CD4-positive, alpha-beta T cell (primary cell): ENCODE data around the gene SPESP1. TPM values are rescaled to one million over a fixed set of nuclear protein-coding genes. Genes with fewer than 3 reads are reported as not detected.
"Not testable (repeated sequence)": the region's sequence is repeated elsewhere in the genome, so short reads cannot be mapped to it uniquely, and the experiment has no call there.

Source experiments
- ATAC-seq: fragments of 200-7000 bp; cut with Tn5 transposase; one replicate; pipeline ENCODE4 v1.10.0; 2022; ENCODE audit warnings: mild to moderate bottlenecking; ENCODE audit not compliant: poor library complexity
- CTCF ChIA-PET: fragments of 350-600 bp; sonication (Branson Sonifier 250); formaldehyde crosslinking; loops from one replicate; lab custom pipeline; 2021; ENCODE audit warnings: antibody characterized with exemption, inconsistent platforms; lab: Charles Lee
- POLR2A ChIA-PET: fragments of 350-600 bp; sonication (Branson Sonifier 250); formaldehyde crosslinking; loops from one replicate; lab custom pipeline; 2021; ENCODE audit warnings: antibody characterized with exemption, inconsistent platforms; lab: Charles Lee
- DNase-seq, 14 experiments: peaks; one replicate each; pipeline ENCODE4 v3.0.0-alpha.2; 2013 to 2020; ENCODE audit warnings: mixed read lengths in 2 of 14
- H3K27ac ChIP-seq, 2 donors: one replicate each; pipeline versions ENCODE4 v1.5.1 to v1.7.0; 2013; ENCODE audit warnings: low read length in 2 of 2, low read depth in 1 of 2, mild to moderate bottlenecking in 1 of 2
- H3K27me3 ChIP-seq, 2 experiments: 1 replicate in 1 of 2; 2 replicates in 1 of 2; pipeline versions ENCODE4 v1.6.1 to v1.7.0; 2013; ENCODE audit warnings: low read length in 2 of 2, control low read depth in 1 of 2, mild to moderate bottlenecking in 1 of 2, moderate library complexity in 1 of 2; ENCODE audit not compliant: insufficient read depth in 2 of 2, control insufficient read depth in 1 of 2
- H3K36me3 ChIP-seq: one replicate; pipeline ENCODE4 v1.6.1; 2013; ENCODE audit warnings: low read length, control low read depth; ENCODE audit not compliant: insufficient read depth
- H3K4me1 ChIP-seq: one replicate; pipeline ENCODE4 v1.6.1; 2013; ENCODE audit warnings: low read length, control low read depth; ENCODE audit not compliant: insufficient read depth
- H3K4me3 ChIP-seq: one replicate; pipeline ENCODE4 v1.5.1; 2013; ENCODE audit warnings: mild to moderate bottlenecking, low read length, moderate library complexity
- H3K9me3 ChIP-seq, 2 experiments: 1 replicate in 1 of 2; 2 replicates in 1 of 2; pipeline versions ENCODE4 v1.6.1 to v1.7.0; 2013; ENCODE audit warnings: low read length in 2 of 2, mild to moderate bottlenecking in 2 of 2, control low read depth in 1 of 2, moderate library complexity in 1 of 2; ENCODE audit not compliant: control insufficient read depth in 1 of 2, insufficient read depth in 1 of 2
- H3K27ac Mint-ChIP-seq: one replicate; pipeline ENCODE4 v1.8.0; 2020; ENCODE audit warnings: mixed read lengths
- H3K27me3 Mint-ChIP-seq: one replicate; pipeline ENCODE4 v1.8.0; 2021; ENCODE audit warnings: mixed read lengths
- H3K36me3 Mint-ChIP-seq: one replicate; pipeline ENCODE4 v1.8.0; 2021; ENCODE audit warnings: low read depth, mixed read lengths
- H3K4me1 Mint-ChIP-seq: one replicate; pipeline ENCODE4 v1.8.0; 2021; ENCODE audit warnings: low read depth, mixed read lengths
- H3K4me3 Mint-ChIP-seq: one replicate; pipeline ENCODE4 v1.8.0; 2020; ENCODE audit warnings: mild to moderate bottlenecking, mixed read lengths
- H3K9me3 Mint-ChIP-seq: one replicate; pipeline ENCODE4 v1.8.0; 2020; ENCODE audit warnings: mixed read lengths
- intact Hi-C, 2 experiments: fragments of 100-400 bp; cut with DNase I in 1 of 2; cut with micrococcal nuclease in 1 of 2; formaldehyde crosslinking; loops; one replicate each; pipeline versions ENCODE4 v1.15.1 to v1.9.0; 2023 to 2025; cut with DNase I, micrococcal nuclease
- total RNA-seq, 174 experiments: library from RNA in 2 of 174; stranded (reverse) in 2 of 174; gene quantifications; one replicate each; pipeline ENCODE4 v1.2.3 and lab custom pipeline; 2021 to 2026
- TF ChIP-seq, protein P1 (sequence below): fragments of 200-600 bp; IDR thresholded peaks from one replicate; pipeline ENCODE4 v1.8.0; 2022; ENCODE audit warnings: antibody characterized with exemption, mild to moderate bottlenecking

Gene SPESP1
- total RNA-seq, 2 experiments from 2014 or later, result not detected

DNA sequence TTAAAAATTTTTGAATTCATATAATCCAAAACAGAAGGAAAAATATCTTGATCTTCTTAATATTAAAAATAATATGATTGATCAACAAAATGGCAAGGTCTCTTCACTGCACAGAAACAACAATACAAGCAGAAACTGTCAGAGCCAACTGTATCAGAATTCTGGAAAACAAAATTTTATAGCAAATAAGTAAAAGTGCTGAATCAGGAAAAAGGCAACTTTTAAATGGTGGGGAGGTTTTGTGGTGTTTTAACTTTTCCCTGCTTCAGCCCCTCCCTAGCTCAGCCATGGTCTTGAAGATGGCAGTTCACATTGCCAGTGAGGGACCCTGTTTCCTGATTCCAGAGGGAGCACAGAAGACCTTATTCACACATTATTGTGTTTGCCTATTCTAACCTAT is 37.6 kb downstream of the SPESP1 start:
- Histone ChIP-seq H3K36me3 (no peaks in the 10 kb centered on the region), H3K27ac (no peak overlapping the region), H3K4me3 (no peak overlapping the region), H3K27me3 (peaks cover 8 to 18% of the 10 kb centered on the region in 2 experiments), H3K4me1 (no peaks in the 10 kb centered on the region), H3K9me3 (peaks cover 0 to 13% of the 10 kb centered on the region in 2 experiments)
- Mint-ChIP-seq H3K27ac (no peak overlapping the region), H3K36me3 (no peaks in the 10 kb centered on the region), H3K4me1 (no peaks in the 10 kb centered on the region), H3K9me3 (peaks cover 12% of the 10 kb centered on the region), H3K27me3 (peaks cover 33% of the 10 kb centered on the region), H3K4me3 (no peak overlapping the region)
- ATAC-seq, result no peak
- TF ChIP-seq, protein P1, sequence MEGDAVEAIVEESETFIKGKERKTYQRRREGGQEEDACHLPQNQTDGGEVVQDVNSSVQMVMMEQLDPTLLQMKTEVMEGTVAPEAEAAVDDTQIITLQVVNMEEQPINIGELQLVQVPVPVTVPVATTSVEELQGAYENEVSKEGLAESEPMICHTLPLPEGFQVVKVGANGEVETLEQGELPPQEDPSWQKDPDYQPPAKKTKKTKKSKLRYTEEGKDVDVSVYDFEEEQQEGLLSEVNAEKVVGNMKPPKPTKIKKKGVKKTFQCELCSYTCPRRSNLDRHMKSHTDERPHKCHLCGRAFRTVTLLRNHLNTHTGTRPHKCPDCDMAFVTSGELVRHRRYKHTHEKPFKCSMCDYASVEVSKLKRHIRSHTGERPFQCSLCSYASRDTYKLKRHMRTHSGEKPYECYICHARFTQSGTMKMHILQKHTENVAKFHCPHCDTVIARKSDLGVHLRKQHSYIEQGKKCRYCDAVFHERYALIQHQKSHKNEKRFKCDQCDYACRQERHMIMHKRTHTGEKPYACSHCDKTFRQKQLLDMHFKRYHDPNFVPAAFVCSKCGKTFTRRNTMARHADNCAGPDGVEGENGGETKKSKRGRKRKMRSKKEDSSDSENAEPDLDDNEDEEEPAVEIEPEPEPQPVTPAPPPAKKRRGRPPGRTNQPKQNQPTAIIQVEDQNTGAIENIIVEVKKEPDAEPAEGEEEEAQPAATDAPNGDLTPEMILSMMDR, result no peak
- DNase-seq, result no peak
- ChIA-PET CTCF (no interaction called here), POLR2A (no interaction called here)
- intact Hi-C loops, result no loop called here

DNA sequence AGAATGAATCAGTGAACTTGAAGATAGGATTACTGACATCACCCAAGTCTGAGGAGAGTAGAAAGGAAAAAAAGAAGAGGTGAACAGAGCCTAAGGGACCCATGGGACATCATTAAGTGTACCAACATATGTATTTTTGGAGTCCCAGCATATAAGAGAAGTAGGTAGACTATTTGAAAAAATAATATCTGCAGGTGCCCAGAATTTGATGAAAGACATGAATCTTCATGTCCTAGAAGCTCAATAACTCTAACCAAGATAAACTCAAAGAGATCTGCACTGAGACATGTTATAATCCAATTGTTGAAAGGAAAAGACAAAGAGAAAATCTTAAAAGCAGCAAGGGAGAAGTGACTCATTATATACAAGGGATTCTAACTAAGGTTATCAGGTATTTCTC is 39.0 kb downstream of the SPESP1 start:
- H3K27me3 Mint-ChIP-seq, result peaks cover 36% of the 10 kb centered on the region
- peaks cover 0 to 13% of the 10 kb centered on the region in 2 experiments for H3K9me3 ChIP-seq
- H3K9me3 Mint-ChIP-seq, result peaks cover 12% of the 10 kb centered on the region
- no peaks in the 10 kb centered on the region for H3K36me3 ChIP-seq
- intact Hi-C loops, result no loop called here
- TF ChIP-seq, protein P1, result no peak
- H3K27me3 ChIP-seq, result peaks cover 8 to 19% of the 10 kb centered on the region in 2 experiments
- no peak overlapping the region for H3K27ac ChIP-seq
- no peak for ATAC-seq
- POLR2A ChIA-PET, result no interaction called here
- DNase-seq, result no peak
- no peak overlapping the region for H3K4me3 Mint-ChIP-seq
- H3K27ac Mint-ChIP-seq, result no peak overlapping the region
- CTCF ChIA-PET, result no interaction called here
- no peaks in the 10 kb centered on the region for H3K4me1 ChIP-seq
- H3K4me3 ChIP-seq, result no peak overlapping the region
- H3K4me1 Mint-ChIP-seq, result no peaks in the 10 kb centered on the region
- no peaks in the 10 kb centered on the region for H3K36me3 Mint-ChIP-seq

DNA sequence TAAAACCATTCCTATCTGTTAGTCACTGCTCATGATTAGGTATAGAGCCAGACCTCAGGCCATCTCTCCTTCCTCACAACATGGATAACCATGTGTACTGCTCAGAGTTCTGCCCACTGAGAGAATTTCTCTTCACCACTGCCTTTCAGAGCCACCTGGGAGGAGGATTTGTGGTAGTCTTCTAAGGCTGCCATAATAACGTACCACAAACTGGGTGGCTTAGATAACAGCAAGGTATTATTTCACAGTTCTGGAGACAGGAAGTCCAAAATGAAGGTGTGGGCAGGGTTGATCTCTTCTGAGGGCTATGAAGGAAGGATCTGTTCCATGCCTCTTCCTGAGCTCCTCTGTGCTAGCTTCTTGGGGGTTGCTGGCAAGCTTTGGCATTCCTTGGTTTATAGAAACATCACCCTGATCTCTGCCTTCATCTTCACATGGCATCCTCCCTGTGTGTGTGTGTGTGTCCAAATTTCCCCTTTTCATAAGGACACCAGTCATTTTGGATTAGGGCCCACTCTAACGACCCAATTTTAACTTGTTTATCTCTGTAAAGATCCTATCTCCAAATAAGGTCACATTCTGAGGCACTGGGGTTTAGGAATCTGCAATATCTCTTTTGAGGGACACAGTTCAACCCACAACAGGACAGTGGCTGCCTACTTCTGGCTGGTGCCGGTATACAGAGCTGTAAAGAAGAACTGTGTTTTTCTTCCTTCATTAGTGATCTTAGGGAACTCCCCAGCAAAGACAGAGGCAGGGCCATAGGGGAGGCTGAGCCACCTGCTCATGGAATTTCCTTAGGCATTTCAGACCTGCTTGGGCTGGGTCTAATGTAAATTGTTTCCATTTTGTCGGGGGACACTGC is 42.1 kb downstream of the SPESP1 start:
- TF ChIP-seq, protein P1, result no peak
- H3K4me3 ChIP-seq, result no peak overlapping the region
- H3K4me1 Mint-ChIP-seq, result no peaks in the 10 kb centered on the region
- no peak overlapping the region for H3K4me3 Mint-ChIP-seq
- no peaks in the 10 kb centered on the region for H3K36me3 ChIP-seq
- H3K27me3 ChIP-seq, result peaks cover 12 to 13% of the 10 kb centered on the region in 2 experiments
- H3K36me3 Mint-ChIP-seq, result no peaks in the 10 kb centered on the region
- ChIA-PET CTCF (no interaction called here), POLR2A (no interaction called here)
- H3K4me1 ChIP-seq, result no peaks in the 10 kb centered on the region
- H3K27ac Mint-ChIP-seq, result no peak overlapping the region
- H3K9me3 ChIP-seq, result peaks cover 13% of the 10 kb centered on the region in 2 experiments
- H3K27me3 Mint-ChIP-seq, result peaks cover 38% of the 10 kb centered on the region
- H3K9me3 Mint-ChIP-seq, result peaks cover 8% of the 10 kb centered on the region
- ATAC-seq (no peak), DNase-seq (no peak)
- intact Hi-C loops, result no loop called here
- no peak overlapping the region for H3K27ac ChIP-seq

DNA sequence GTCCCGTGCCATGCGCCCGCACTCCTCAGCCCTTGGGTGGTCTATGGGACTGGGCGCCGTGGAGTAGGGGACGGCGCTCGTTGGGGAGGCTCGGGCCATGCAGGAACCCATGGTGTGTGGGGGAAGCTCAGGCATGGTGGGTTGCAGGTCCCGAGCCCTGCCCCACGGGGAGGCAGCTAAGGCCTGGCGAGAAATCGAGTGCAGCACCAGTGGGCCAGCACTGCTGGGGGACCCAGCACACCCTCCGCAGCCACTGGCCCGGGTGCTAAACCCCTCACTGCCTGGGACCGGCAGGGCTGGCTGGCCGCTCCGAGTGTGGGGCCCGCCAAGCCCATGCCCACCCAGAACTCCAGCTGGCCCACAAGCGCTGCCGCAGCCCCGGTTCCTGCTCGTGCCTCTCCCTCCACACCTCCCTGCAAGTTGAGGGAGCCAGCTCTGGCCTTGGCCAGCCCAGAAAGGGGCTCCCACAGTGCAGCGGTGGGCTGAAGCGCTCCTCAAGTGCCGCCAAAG is 45.4 kb downstream of the SPESP1 start:
- H3K27ac Mint-ChIP-seq, H3K4me1 Mint-ChIP-seq, H3K9me3 Mint-ChIP-seq, CTCF ChIA-PET, H3K4me3 ChIP-seq, ATAC-seq, H3K36me3 ChIP-seq, H3K36me3 Mint-ChIP-seq, H3K4me3 Mint-ChIP-seq, H3K27ac ChIP-seq, H3K4me1 ChIP-seq, intact Hi-C loops, DNase-seq: not testable (repeated sequence)
- peaks cover 41% of the 10 kb centered on the region for H3K27me3 Mint-ChIP-seq
- POLR2A ChIA-PET, result interaction anchor here (0.6 kb wide), 1 partner anchor 99 kb away, joined by 3 read pairs; no protein-coding TSS in a partner anchor
- Histone ChIP-seq H3K9me3 (peaks cover 0 to 14% of the 10 kb centered on the region in 2 experiments), H3K27me3 (peaks cover 5 to 20% of the 10 kb centered on the region in 2 experiments)

DNA sequence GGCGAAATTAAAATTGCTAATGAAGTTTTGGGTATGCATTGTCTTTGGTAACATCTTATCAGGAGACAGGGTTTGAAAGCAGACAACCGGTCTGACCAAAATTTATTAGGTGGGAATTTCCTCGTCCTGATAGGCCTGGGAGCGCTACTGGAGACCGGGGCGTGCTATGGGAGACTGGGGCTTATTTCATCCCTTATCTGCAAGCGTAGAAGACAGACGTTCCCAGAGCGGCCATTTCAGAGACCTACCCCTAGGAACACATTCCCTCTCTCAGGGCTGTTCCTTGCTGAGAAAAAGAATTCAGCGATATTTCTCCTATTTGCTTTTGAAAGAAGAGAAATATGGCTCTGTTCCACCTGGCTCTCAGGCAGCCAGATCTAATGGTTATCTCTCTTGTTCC is 47.1 kb downstream of the SPESP1 start:
- H3K9me3 Mint-ChIP-seq, intact Hi-C loops, H3K4me3 ChIP-seq, H3K4me3 Mint-ChIP-seq, H3K27ac ChIP-seq, CTCF ChIA-PET, H3K4me1 Mint-ChIP-seq, ATAC-seq, H3K36me3 ChIP-seq, H3K27ac Mint-ChIP-seq, POLR2A ChIA-PET, H3K36me3 Mint-ChIP-seq, H3K4me1 ChIP-seq, DNase-seq: not testable (repeated sequence)
- peaks cover 0 to 14% of the 10 kb centered on the region in 2 experiments for H3K9me3 ChIP-seq
- H3K27me3 Mint-ChIP-seq, result peaks cover 54% of the 10 kb centered on the region
- H3K27me3 ChIP-seq, result peaks cover 5 to 21% of the 10 kb centered on the region in 2 experiments
